Thyroid gland (tissue), 4 donors: Measurements from ENCODE around the gene GNG13. TPM values are rescaled to one million over a fixed set of nuclear protein-coding genes. Genes with fewer than 3 reads are reported as not detected.
"Not testable (repeated sequence)": the region's sequence is repeated elsewhere in the genome, so short reads cannot be mapped to it uniquely, and the experiment has no call there.

ENCODE experiments used
- DNase-seq, 2 donors: peaks; one replicate each; pipeline ENCODE4 v3.0.0-alpha.2; 2019
- H3K27ac ChIP-seq, 3 donors: fragments of 200-600 bp; sonication (generic); 1 replicate in 2 of 3; 2 replicates in 1 of 3; pipeline ENCODE4 v1.5.1; 2016 to 2019; ENCODE audit warnings: mild to moderate bottlenecking in 1 of 3, moderate library complexity in 1 of 3
- H3K27me3 ChIP-seq: fragments of 200-600 bp; sonication (generic); one replicate; pipeline ENCODE4 v1.5.1; 2019
- H3K36me3 ChIP-seq, 2 donors: fragments of 200-600 bp; sonication (generic); one replicate each; pipeline ENCODE4 v1.5.1; 2016 to 2019
- H3K4me1 ChIP-seq, 2 donors: fragments of 200-600 bp; sonication (generic); one replicate each; pipeline ENCODE4 v1.5.1; 2017 to 2019
- H3K4me3 ChIP-seq, 3 donors: fragments of 200-600 bp; sonication (generic); replicated peaks in 1 of 3; 1 replicate in 2 of 3; 2 replicates in 1 of 3; pipeline ENCODE4 v1.5.1; 2016; ENCODE audit warnings: mild to moderate bottlenecking in 1 of 3
- H3K9me3 ChIP-seq: fragments of 200-600 bp; sonication (generic); one replicate; pipeline ENCODE4 v1.5.1; 2017
- POLR2A ChIP-seq, 2 donors: fragments of 450-650 bp; IDR thresholded peaks; one replicate each; pipeline ENCODE4 v1.6.1; 2017; ENCODE audit warnings: antibody characterized with exemption in 2 of 2, mild to moderate bottlenecking in 2 of 2, moderate library complexity in 1 of 2
- WGBS, 2 donors: methylation state at CpG; one replicate each; pipeline ENCODE4 v1.1.5; 2017; 5-methylcytosine and 5-hydroxymethylcytosine counted together
- intact Hi-C: fragments of 100-400 bp; cut with DNase I; formaldehyde crosslinking; loops from one replicate; pipeline ENCODE4 v1.15.1; 2023
- total RNA-seq, 4 donors: library from RNA; depleted of rRNA; stranded (reverse); fragments of >200 nt; gene quantifications; one replicate each; pipeline ENCODE4 v1.2.3, GENCODE V29; 2016
- TF ChIP-seq, protein P1 (sequence below), 6 experiments: fragments of 200-600 bp in 3 of 6; fragments of 450-650 bp in 3 of 6; sonication (generic) in 3 of 6; IDR thresholded peaks; one replicate each; pipeline ENCODE4 v1.5.1; 2016 to 2019; ENCODE audit warnings: antibody characterized with exemption in 6 of 6, mild to moderate bottlenecking in 2 of 6, inconsistent platforms in 1 of 6, moderate library complexity in 1 of 6

Gene GNG13
- total RNA-seq, 4 donors from 2014 or later, result not detected

DNA sequence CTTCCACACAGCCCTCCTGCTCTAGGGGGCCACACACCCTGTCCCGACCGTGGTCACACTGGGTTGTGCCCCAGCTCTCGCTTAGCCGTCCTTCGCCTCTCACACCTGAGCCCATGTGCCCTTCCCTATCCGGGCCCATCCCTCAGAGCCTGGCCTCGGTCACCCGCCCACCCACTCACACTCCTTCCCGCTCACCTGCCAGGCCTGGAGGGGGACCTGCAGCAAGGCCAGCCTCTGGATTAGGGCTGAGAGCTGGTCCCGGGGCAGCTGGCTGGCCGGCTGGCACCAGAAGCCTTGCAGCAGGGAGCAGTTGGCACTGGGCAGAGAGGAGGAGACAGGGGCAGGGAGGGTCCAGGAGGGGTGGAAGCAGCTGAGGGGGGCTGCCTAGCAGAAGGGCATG is 22.1 kb downstream of the GNG13 start:
- intact Hi-C loops, result no loop called here
- Histone ChIP-seq H3K4me3 (no peak overlapping the region), H3K9me3 (no peaks in the 10 kb centered on the region), H3K36me3 (no peaks in the 10 kb centered on the region), H3K4me1 (no peaks in the 10 kb centered on the region), H3K27ac (no peak overlapping the region), H3K27me3 (no peaks in the 10 kb centered on the region)
- TF ChIP-seq, protein P1, sequence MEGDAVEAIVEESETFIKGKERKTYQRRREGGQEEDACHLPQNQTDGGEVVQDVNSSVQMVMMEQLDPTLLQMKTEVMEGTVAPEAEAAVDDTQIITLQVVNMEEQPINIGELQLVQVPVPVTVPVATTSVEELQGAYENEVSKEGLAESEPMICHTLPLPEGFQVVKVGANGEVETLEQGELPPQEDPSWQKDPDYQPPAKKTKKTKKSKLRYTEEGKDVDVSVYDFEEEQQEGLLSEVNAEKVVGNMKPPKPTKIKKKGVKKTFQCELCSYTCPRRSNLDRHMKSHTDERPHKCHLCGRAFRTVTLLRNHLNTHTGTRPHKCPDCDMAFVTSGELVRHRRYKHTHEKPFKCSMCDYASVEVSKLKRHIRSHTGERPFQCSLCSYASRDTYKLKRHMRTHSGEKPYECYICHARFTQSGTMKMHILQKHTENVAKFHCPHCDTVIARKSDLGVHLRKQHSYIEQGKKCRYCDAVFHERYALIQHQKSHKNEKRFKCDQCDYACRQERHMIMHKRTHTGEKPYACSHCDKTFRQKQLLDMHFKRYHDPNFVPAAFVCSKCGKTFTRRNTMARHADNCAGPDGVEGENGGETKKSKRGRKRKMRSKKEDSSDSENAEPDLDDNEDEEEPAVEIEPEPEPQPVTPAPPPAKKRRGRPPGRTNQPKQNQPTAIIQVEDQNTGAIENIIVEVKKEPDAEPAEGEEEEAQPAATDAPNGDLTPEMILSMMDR (IDR thresholded peaks at IDR 0.05), result no peak
- TF ChIP-seq POLR2A (IDR thresholded peaks at IDR 0.05), result no peak
- 82 to 84% methylated on average over 11 of the region's 11 CpGs for WGBS, 2 donors
- no peak for DNase-seq

DNA sequence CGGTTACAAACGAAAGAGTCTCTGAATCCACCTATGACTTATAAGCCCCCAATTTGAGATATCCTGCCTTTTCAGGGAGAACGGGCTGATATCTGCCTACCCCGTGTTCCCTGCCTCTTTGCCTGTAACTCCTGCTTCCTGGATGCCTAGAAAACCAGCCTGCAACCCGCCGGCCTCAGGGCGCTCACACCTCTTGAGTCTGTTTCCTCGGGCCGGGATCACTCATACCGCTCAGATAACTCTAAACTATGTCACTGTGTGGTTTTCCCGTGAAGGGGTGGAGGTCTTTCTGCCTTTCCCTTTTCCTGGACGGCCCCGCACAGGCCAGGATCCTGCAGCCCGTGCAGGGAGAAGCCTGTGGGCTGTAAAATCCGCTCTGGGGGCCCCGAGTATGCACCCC is 22.7 kb downstream of the GNG13 start:
- Histone ChIP-seq H3K4me3 (no peak overlapping the region), H3K27ac (no peak overlapping the region), H3K9me3 (no peaks in the 10 kb centered on the region), H3K27me3 (no peaks in the 10 kb centered on the region), H3K36me3 (no peaks in the 10 kb centered on the region), H3K4me1 (no peaks in the 10 kb centered on the region)
- WGBS, 2 donors, result 35% methylated on average over 16 of the region's 16 CpGs
- intact Hi-C loops, result no loop called here
- TF ChIP-seq, protein P1 (IDR thresholded peaks at IDR 0.05), result no peak
- DNase-seq, result no peak

DNA sequence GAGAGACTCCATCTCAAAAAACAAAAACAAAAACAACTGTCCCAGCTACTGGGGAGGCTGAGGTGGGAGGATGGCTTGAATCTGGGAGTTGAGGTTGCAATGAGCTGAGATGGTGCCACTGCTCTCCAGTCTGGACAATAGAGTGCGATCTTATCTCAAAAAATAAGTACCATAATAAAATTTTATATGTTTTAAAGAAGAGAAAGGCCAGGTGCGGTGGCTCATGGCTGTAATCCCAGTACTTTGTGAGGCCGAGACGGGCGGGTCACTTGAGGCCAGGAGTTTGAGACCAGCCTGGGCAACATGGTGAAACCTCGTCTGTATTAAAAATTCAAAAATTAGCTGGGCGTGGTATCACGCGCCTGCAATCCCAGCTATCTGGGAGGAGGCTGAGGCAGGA is 23.7 kb downstream of the GNG13 start:
- Histone ChIP-seq H3K9me3 (no peaks in the 10 kb centered on the region), H3K36me3 (no peaks in the 10 kb centered on the region), H3K27ac (no peak overlapping the region), H3K4me1 (no peaks in the 10 kb centered on the region), H3K4me3 (no peak overlapping the region), H3K27me3 (no peaks in the 10 kb centered on the region)
- DNase-seq, result no peak
- 91 to 95% methylated on average over 9 of the region's 9 CpGs for WGBS, 2 donors
- TF ChIP-seq POLR2A (IDR thresholded peaks at IDR 0.05), result no peak
- TF ChIP-seq, protein P1 (IDR thresholded peaks at IDR 0.05), result no peak
- intact Hi-C loops, result no loop called here

DNA sequence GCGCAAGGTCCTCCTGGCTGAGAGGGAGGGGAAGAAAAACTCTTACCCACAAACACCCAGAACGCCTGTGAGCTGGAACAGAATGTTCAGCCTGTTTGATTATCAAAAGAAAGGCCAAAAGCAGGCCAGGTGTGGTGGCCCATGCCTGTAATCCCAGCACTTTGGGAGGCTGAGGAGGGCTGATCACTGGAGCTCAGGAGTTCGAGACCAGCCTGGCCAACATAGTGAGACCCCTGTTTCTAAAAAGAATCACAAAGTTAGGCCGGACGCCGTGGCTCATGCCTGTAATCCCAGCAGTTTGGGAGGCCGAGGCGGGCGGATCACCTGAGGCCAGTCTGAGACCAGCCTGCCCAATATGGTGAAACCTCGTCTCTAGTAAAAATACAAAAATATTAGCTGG is 24.2 kb downstream of the GNG13 start:
- WGBS, 2 donors, result 87 to 91% methylated on average over 10 of the region's 10 CpGs
- intact Hi-C loops, H3K36me3 ChIP-seq, H3K27ac ChIP-seq, H3K4me3 ChIP-seq, H3K4me1 ChIP-seq, H3K9me3 ChIP-seq, H3K27me3 ChIP-seq, DNase-seq: not testable (repeated sequence)

DNA sequence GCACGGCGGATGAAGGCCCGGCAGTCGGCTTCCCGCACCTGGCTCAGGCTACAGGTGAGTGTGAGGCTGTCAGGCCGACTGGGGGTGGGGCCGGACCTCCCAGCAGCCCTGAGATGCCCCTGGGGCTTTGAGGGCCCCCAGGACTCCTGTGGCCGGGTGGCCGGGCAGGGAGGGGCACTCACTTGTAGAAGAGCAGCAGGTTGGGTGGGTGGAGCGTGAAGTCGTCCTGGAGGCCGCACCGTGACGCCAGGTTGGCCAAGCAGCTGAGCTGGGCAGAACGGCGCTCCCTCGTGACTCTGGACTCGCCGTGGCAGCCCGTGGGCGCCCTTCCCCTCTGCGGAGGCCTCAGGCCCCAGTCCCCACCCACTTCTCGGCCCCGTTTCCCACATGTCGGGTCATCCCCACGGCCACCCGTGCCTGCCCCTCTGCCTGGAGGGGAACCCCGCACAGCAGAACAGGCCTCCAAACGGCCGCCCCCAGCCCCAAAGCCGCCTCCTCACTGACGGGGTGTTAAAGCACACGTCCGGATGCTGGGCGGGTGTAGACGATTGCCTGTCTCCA is 25.2 kb downstream of the GNG13 start:
- TF ChIP-seq POLR2A (IDR thresholded peaks at IDR 0.05), result no peak
- TF ChIP-seq, protein P1 (IDR thresholded peaks at IDR 0.05), result no peak
- intact Hi-C loops, result no loop called here
- H3K27ac ChIP-seq, result no peak overlapping the region
- no peaks in the 10 kb centered on the region for H3K27me3 ChIP-seq
- DNase-seq, result no peak
- H3K4me3 ChIP-seq, result no peak overlapping the region
- no peaks in the 10 kb centered on the region for H3K4me1 ChIP-seq
- no peaks in the 10 kb centered on the region for H3K36me3 ChIP-seq
- 57 to 74% methylated on average over 14 to 19 of the region's 36 CpGs for WGBS, 2 donors
- no peaks in the 10 kb centered on the region for H3K9me3 ChIP-seq
